ENCODE data around the gene CFAP100. TPM values are rescaled to one million over a fixed set of nuclear protein-coding genes. Genes with fewer than 3 reads are reported as not detected.

CFAP100 gene
- total and polyA plus RNA-seq, 10 of the 15 experiments (the other 5 are each of a cell fraction or from before 2014, with no cell fraction given), result 0.04 to 0.27 TPM; not detected in 8

DNA sequence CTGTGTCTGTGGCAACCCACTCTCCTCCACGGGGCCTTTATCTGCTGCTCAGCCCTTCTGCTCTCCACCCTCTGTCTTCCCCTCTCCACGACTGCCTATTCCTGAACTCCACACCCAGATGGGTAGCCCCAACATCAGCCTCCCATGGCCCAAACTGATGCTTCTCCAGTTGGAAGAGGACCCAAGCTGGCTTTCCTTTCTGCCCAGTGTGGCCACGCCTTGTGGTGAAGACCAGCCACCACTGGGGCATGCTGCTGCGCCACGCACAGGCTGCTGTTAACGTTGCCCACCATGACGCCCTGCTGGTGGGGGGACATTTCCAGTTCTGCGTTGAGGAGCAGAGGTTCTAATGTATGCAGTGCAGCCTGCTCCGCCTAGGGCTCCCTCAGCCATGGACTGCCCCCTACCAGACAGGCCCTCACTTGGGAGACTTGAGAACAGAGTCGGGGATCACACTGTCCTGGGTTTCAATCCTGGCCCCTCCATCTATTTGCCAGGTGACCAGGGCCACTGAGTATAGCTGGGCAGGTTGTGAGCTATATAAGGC, 26.9 kb downstream of the CFAP100 start (continued):
- TF ChIP-seq RBBP5 (conservative IDR thresholded peaks at IDR 0.05) (no peak), KAT2A (conservative IDR thresholded peaks at IDR 0.05; ENCODE audit: control insufficient read depth, low read depth, low read length) (no peak)

DNA sequence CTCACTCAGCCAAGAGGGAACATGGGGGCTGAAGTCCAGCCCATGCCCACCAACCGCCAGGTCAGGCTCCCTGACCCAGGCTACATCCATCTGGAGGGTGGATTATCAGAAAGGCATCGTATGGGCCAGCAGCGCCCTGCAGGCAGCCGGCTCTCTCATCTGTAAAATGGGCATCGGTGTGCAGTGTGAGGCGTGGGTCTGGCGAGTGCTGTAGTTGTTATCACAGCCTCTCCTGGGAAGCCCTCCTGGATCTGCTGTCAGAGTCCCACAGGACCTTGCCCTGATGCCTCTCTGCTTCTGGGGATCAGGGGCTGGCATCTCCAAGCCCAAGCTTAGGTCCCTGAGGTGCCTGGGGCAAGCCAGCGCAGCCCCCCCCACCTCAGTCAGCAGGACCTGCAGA, 27.4 kb downstream of the CFAP100 start:
- Histone ChIP-seq H3K4me2 (ENCODE audit: control insufficient read depth, insufficient read depth) (no peak overlapping the region), H3K4me1 (ENCODE audit: control insufficient read depth, insufficient read depth, low read length) (no peaks in the 10 kb centered on the region), H3K27ac (ENCODE audit: control insufficient read depth, insufficient read depth) (no peak overlapping the region), H3K4me3 (no peak overlapping the region), H4K20me1 (ENCODE audit: control insufficient read depth, insufficient read depth) (no peaks in the 10 kb centered on the region), H3K27me3 (replicated peaks in 1 of 2; ENCODE audit: control insufficient read depth in 2 of 2, insufficient read depth in 2 of 2, low read length in 1 of 2) (no peaks in the 10 kb centered on the region), H3K9me3 (replicated peaks; ENCODE audit: control insufficient read depth, insufficient read depth, low read length) (no peaks in the 10 kb centered on the region; the same call in 1 of the 3 replicates), H3K79me2 (ENCODE audit: control insufficient read depth, insufficient read depth, low read length) (no peaks in the 10 kb centered on the region), H3K9ac (ENCODE audit: control insufficient read depth, insufficient read depth, low read length) (no peak overlapping the region), H3K36me3 (ENCODE audit: control insufficient read depth in 2 of 2, insufficient read depth in 2 of 2, low read length in 1 of 2) (no peaks in the 10 kb centered on the region), H2AFZ (ENCODE audit: control insufficient read depth, low read depth, low read length) (no peak overlapping the region)
- ChIA-PET POLR2A (no interaction called here), RAD21 (ENCODE audit: unreplicated experiment) (no interaction called here), CTCF (no interaction called here), SMC1A (ENCODE audit: uncharacterized antibody, unreplicated experiment) (no interaction called here)
- FAIRE-seq, result no peak
- 62% methylated on average over 8 of the region's 8 CpGs for WGBS (ENCODE audit: insufficient coverage, insufficient replicate concordance, low lambda C conversion rate, missing lambda C conversion rate)
- intact Hi-C loops (cut with micrococcal nuclease; ENCODE audit: unreplicated experiment), result no loop called here
- TF ChIP-seq ZNF24 (IDR thresholded peaks at IDR 0.05) (no peak), POLR2AphosphoS5 (IDR thresholded peaks at IDR 0.05; ENCODE audit: low read length) (no peak), RELA (IDR thresholded peaks at IDR 0.05; ENCODE audit: borderline replicate concordance, partially characterized antibody) (no peak), GATAD2B (conservative IDR thresholded peaks at IDR 0.05; ENCODE audit: low read depth) (no peak)
- in situ Hi-C loops (cut with MboI), result no loop called here
- no peak for DNase-seq (ENCODE audit: low read depth, low spot score)
- BruUV-seq (replicated peaks), result no TSS peak
- ATAC-seq, result no peak

DNA sequence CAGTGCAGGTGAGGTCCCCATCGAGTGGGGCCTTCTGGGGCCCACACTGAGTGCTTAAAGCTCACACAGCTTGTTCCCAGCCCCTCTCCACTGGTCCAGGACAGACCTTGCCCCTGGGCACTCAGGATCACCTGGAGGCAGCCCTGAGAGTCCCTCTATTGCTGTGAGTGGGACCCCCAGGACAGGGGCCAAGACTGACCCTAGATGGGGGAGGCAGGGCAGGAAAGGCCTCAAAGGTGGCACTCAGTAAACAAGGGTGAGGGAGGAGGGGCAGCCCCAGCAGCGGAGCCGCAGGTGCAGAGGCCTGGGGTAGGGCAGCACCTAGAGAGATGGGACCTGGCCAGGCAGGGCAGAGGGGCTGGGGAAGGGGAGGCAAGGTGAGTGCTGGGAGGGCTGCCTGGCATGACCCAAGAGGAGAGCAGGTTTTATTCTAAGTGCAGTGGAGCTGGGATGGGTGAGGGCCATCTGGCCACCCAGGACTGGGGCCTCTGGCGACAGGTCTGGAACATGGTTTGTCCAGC, 27.9 kb downstream of the CFAP100 start:
- FAIRE-seq, result no peak
- Histone ChIP-seq H2AFZ (ENCODE audit: control insufficient read depth, low read depth, low read length) (no peak overlapping the region), H3K27me3 (replicated peaks in 1 of 2; ENCODE audit: control insufficient read depth in 2 of 2, insufficient read depth in 2 of 2, low read length in 1 of 2) (no peaks in the 10 kb centered on the region), H3K79me2 (ENCODE audit: control insufficient read depth, insufficient read depth, low read length) (no peaks in the 10 kb centered on the region), H3K36me3 (ENCODE audit: control insufficient read depth in 2 of 2, insufficient read depth in 2 of 2, low read length in 1 of 2) (no peaks in the 10 kb centered on the region), H3K4me1 (ENCODE audit: control insufficient read depth, insufficient read depth, low read length) (no peaks in the 10 kb centered on the region), H4K20me1 (ENCODE audit: control insufficient read depth, insufficient read depth) (no peaks in the 10 kb centered on the region), H3K27ac (ENCODE audit: control insufficient read depth, insufficient read depth) (no peak overlapping the region), H3K4me2 (ENCODE audit: control insufficient read depth, insufficient read depth) (no peak overlapping the region), H3K9me3 (replicated peaks; ENCODE audit: control insufficient read depth, insufficient read depth, low read length) (peaks cover 2% of the 10 kb centered on the region; the same call in 2 of the 3 replicates), H3K4me3 (no peak overlapping the region), H3K9ac (ENCODE audit: control insufficient read depth, insufficient read depth, low read length) (no peak overlapping the region)
- in situ Hi-C loops (cut with MboI) (no loop called here), intact Hi-C loops (cut with micrococcal nuclease; ENCODE audit: unreplicated experiment) (no loop called here)
- TF ChIP-seq, protein P1, sequence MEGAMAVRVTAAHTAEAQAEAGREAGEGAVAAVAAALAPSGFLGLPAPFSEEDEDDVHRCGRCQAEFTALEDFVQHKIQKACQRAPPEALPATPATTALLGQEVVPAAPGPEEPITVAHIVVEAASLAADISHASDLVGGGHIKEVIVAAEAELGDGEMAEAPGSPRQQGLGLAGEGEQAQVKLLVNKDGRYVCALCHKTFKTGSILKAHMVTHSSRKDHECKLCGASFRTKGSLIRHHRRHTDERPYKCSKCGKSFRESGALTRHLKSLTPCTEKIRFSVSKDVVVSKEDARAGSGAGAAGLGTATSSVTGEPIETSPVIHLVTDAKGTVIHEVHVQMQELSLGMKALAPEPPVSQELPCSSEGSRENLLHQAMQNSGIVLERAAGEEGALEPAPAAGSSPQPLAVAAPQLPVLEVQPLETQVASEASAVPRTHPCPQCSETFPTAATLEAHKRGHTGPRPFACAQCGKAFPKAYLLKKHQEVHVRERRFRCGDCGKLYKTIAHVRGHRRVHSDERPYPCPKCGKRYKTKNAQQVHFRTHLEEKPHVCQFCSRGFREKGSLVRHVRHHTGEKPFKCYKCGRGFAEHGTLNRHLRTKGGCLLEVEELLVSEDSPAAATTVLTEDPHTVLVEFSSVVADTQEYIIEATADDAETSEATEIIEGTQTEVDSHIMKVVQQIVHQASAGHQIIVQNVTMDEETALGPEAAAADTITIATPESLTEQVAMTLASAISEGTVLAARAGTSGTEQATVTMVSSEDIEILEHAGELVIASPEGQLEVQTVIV (IDR thresholded peaks at IDR 0.05; ENCODE audit: borderline replicate concordance, partially characterized antibody), result no peak
- DNase-seq (ENCODE audit: low read depth, low spot score), result no peak
- no peak for ATAC-seq
- BruUV-seq (replicated peaks), result no TSS peak
- ChIA-PET CTCF (no interaction called here), SMC1A (ENCODE audit: uncharacterized antibody, unreplicated experiment) (no interaction called here), RAD21 (ENCODE audit: unreplicated experiment) (no interaction called here), POLR2A (no interaction called here)
- WGBS (ENCODE audit: insufficient coverage, insufficient replicate concordance, low lambda C conversion rate, missing lambda C conversion rate), result 60% methylated on average over 4 of the region's 4 CpGs

All from GM12878 (cell line).